Esophagus squamous epithelium (tissue), 5 donors: ENCODE measurements around the gene STRADB. TPM values are rescaled to one million over a fixed set of nuclear protein-coding genes. Genes with fewer than 3 reads are reported as not detected.

Experiments
- DNase-seq: peaks from one replicate; lab custom pipeline; 2025; lab: John Stamatoyannopoulos, UW
- H3K27ac ChIP-seq, 4 donors: fragments of 200-600 bp; sonication (generic); one replicate each; pipeline ENCODE4 v1.5.1; 2016 to 2019; ENCODE audit warnings: mild to moderate bottlenecking in 1 of 4
- H3K27me3 ChIP-seq, 4 donors: fragments of 200-600 bp; sonication (generic); 1 replicate in 3 of 4; 2 replicates in 1 of 4; pipeline versions ENCODE4 v1.5.1 to v1.6.0; 2017 to 2021; ENCODE audit warnings: antibody characterized with exemption in 1 of 4
- H3K36me3 ChIP-seq, 3 donors: fragments of 200-600 bp; sonication (generic); one replicate each; pipeline ENCODE4 v1.5.1; 2016 to 2019
- H3K4me1 ChIP-seq, 3 donors: fragments of 200-600 bp; sonication (generic); one replicate each; pipeline ENCODE4 v1.5.1; 2017 to 2019
- H3K4me3 ChIP-seq, 4 donors: fragments of 200-600 bp; sonication (generic); 1 replicate in 3 of 4; 2 replicates in 1 of 4; pipeline ENCODE4 v1.5.1; 2016 to 2019; ENCODE audit warnings: mild to moderate bottlenecking in 2 of 4, moderate library complexity in 1 of 4
- H3K9me3 ChIP-seq, 3 donors: fragments of 200-600 bp; sonication (generic); one replicate each; pipeline ENCODE4 v1.5.1; 2016 to 2019
- CTCF ChIP-seq, 6 experiments: fragments of 450-650 bp in 4 of 6; fragments of 200-600 bp in 2 of 6; sonication (generic) in 2 of 6; IDR thresholded peaks; one replicate each; pipeline ENCODE4 v1.5.1; 2016 to 2019; ENCODE audit warnings: antibody characterized with exemption in 6 of 6, mild to moderate bottlenecking in 4 of 6, moderate library complexity in 4 of 6
- POLR2A ChIP-seq, 4 donors: fragments of 450-650 bp; IDR thresholded peaks; one replicate each; pipeline ENCODE4 v1.6.1; 2017; ENCODE audit warnings: antibody characterized with exemption in 4 of 4, mild to moderate bottlenecking in 4 of 4, moderate library complexity in 3 of 4
- WGBS, 2 donors: methylation state at CpG; one replicate each; pipeline ENCODE4 v1.1.5; 2018; 5-methylcytosine and 5-hydroxymethylcytosine counted together
- intact Hi-C: fragments of 100-400 bp; cut with DNase I; formaldehyde crosslinking; loops from one replicate; pipeline ENCODE4 v1.15.0; 2022
- total RNA-seq, 4 donors: library from RNA; depleted of rRNA; stranded (reverse); fragments of >200 nt; gene quantifications; one replicate each; pipeline ENCODE4 v1.1.0, GENCODE V29; 2016
- donor health status: DM: yes; HTN: yes; CAD: no.

The STRADB gene
- total RNA-seq: 10 to 100 TPM in 3 of 4 donors, 1 to 10 TPM in 1; 4.8 to 18.2 (median 14.6) TPM

GRCh38 chr2:201451292-201452057, at the start of gene STRADB, which contains the start of gene TRAK2:
Gene STRADB, plus strand, starts transcription at chr2:201451740. Its CDS starts 3,101 bp downstream, at chr2:201454841.
Gene TRAK2, minus strand, starts transcription at chr2:201451458. Its CDS starts 30,951 bp downstream, at chr2:201420507.
- peak; percentile 70 for DNase-seq
- H3K4me1 ChIP-seq: peaks cover 24 to 59% (median 24%) of the 10 kb centered on the region in 3 donors
- peaks cover 0 to 9% (median 0%) of the 10 kb centered on the region in 3 donors for H3K36me3 ChIP-seq
- TF ChIP-seq POLR2A (IDR thresholded peaks at IDR 0.05) (peak in 2 of 4 donors; percentile 64 to 84), CTCF (IDR thresholded peaks at IDR 0.05) (peak in 5 of 6 experiments; percentile 26 to 65 (median 45))
- no peaks in the 10 kb centered on the region for H3K27me3 ChIP-seq
- H3K4me3 ChIP-seq: peak within 1 kb of the TSS; percentile 57 to 97 (median 74)
- H3K27ac ChIP-seq: peak within 1 kb of the TSS; percentile 91 to 94 (median 92)
- intact Hi-C loops: loop anchor here (10.0 kb wide), 1 partner anchor 47 kb away; no protein-coding TSS in a partner anchor
- H3K9me3 ChIP-seq: no peaks in the 10 kb centered on the region
- 0% methylated on average over 2 of the region's 78 CpGs; no CpG with 5 or more reads in 1 of the 2 donors for WGBS, 2 donors

GRCh38 chr2:201401815-201402214, 49.7 kb upstream of the STRADB start:
- intact Hi-C loops: loop anchor here (10.0 kb wide), 1 partner anchor 53 kb away; the partner anchor contains the start of genes STRADB and TRAK2
- Histone ChIP-seq H3K27me3 (no peaks in the 10 kb centered on the region), H3K9me3 (no peaks in the 10 kb centered on the region), H3K36me3 (peaks cover 0 to 41% (median 0%) of the 10 kb centered on the region in 3 donors), H3K4me3 (no peak overlapping the region), H3K4me1 (peaks cover 5 to 47% (median 31%) of the 10 kb centered on the region in 3 donors), H3K27ac (no peak overlapping the region)
- no peak for TF ChIP-seq CTCF (IDR thresholded peaks at IDR 0.05)
- TF ChIP-seq POLR2A (IDR thresholded peaks at IDR 0.05): no peak
- DNase-seq: no peak
- WGBS, 2 donors: 87 to 89% methylated on average over 3 of the region's 3 CpGs

GRCh38 chr2:201402651-201403562, 48.6 kb upstream of the STRADB start:
- Histone ChIP-seq H3K36me3 (peaks cover 0 to 30% (median 0%) of the 10 kb centered on the region in 3 donors), H3K27me3 (no peaks in the 10 kb centered on the region), H3K9me3 (no peaks in the 10 kb centered on the region), H3K27ac (no peak overlapping the region), H3K4me1 (peaks cover 5 to 52% (median 32%) of the 10 kb centered on the region in 3 donors), H3K4me3 (no peak overlapping the region)
- no peak for DNase-seq
- 82 to 85% methylated on average over 6 of the region's 6 CpGs for WGBS, 2 donors
- TF ChIP-seq CTCF (IDR thresholded peaks at IDR 0.05) (no peak), POLR2A (IDR thresholded peaks at IDR 0.05) (no peak)
- intact Hi-C loops: loop anchor here (10.0 kb wide), 1 partner anchor 52 kb away; the partner anchor contains the start of genes STRADB and TRAK2

DNA sequence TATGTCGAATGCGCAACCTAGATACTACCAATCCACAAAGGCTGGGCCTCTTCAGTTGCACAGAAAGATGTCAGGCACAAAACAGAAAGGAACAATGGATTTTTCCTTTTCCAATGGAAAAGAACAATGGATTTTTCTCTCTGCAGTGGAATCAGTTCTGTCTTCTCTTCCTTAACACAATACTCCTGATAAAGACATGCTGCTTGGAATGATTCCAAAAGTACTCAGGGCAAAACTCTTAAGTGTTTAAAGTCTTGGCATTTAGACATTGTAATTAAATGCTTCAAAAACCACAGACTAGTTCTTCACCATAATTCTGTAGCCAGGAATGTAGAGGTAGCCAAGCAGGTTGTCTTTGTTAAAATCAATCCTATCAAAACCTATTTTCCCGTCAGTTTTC, 47.7 kb upstream of the STRADB start:
- Histone ChIP-seq H3K36me3 (peaks cover 0 to 20% (median 0%) of the 10 kb centered on the region in 3 donors), H3K4me3 (no peak overlapping the region), H3K9me3 (no peaks in the 10 kb centered on the region), H3K27ac (peak overlapping the region in 2 of 4 donors; percentile 19), H3K4me1 (peaks cover 5 to 52% (median 32%) of the 10 kb centered on the region in 3 donors), H3K27me3 (no peaks in the 10 kb centered on the region)
- TF ChIP-seq POLR2A (IDR thresholded peaks at IDR 0.05) (no peak), CTCF (IDR thresholded peaks at IDR 0.05) (no peak)
- DNase-seq: no peak
- intact Hi-C loops: loop anchor here (10.0 kb wide), 1 partner anchor 51 kb away; the partner anchor contains the start of genes STRADB and TRAK2
- WGBS, 2 donors: 74 to 86% methylated on average over 3 of the region's 3 CpGs
